Mammary epithelial cell (primary cell): ENCODE results near the gene FBXW10.
"Not testable (repeated sequence)": the region's sequence is repeated elsewhere in the genome, so short reads cannot be mapped to it uniquely, and the experiment has no call there.

Experiments
- EZH2 ChIP-seq: IDR thresholded peaks from 2 replicates; pipeline ENCODE4 v1.6.1; 2012; ENCODE audit warnings: low read length, inconsistent platforms, borderline replicate concordance
- TF ChIP-seq, protein P1 (sequence below), 2 donors: IDR thresholded peaks in 1 of 2; conservative IDR thresholded peaks in 1 of 2; 2 replicates each; pipeline ENCODE4 v1.5.1; 2011 to 2012; ENCODE audit warnings: inconsistent platforms in 2 of 2, low read length in 2 of 2, mild to moderate bottlenecking in 2 of 2, control low read depth in 1 of 2, low read depth in 1 of 2; ENCODE audit not compliant: insufficient read depth in 1 of 2; ENCODE audit errors: extremely low read depth in 1 of 2

DNA sequence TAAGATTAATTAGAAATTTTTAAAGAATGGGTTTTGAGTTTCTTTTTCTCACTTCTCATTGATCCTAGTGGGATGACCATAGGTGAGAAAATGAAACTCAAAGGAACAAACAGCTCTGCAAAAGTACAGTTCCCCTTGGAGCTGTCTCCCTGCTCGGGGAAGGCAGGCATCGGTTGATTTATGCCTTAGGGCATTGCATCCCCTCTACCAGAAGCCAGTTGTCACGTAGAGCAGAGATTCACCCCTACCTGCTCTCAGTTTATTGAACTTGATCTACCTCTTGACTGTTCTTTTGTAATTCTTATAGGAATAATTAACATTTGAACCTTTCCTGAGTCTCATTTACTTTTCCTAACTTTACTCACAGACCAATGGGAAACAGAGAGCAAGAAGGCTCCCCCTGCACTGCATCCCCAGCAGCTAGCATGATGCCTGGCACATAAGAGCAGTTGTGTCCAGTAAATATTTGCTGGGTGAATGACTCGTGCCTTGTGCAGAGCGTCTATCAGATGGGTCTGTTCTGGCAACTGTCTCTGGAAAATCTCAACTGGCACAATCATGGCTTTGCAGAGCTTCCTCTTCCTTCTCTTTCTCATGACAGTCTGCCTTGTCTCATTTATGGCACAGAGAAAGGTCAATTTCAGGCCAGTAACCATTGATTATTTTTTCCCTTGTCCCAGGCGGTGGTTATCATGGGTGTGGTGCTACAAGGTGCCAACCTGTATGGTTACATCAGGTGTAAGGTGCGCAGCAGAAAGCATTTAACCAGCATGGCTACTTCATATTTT, 59.8 kb downstream of the FBXW10 start:
- TF ChIP-seq, protein P1, sequence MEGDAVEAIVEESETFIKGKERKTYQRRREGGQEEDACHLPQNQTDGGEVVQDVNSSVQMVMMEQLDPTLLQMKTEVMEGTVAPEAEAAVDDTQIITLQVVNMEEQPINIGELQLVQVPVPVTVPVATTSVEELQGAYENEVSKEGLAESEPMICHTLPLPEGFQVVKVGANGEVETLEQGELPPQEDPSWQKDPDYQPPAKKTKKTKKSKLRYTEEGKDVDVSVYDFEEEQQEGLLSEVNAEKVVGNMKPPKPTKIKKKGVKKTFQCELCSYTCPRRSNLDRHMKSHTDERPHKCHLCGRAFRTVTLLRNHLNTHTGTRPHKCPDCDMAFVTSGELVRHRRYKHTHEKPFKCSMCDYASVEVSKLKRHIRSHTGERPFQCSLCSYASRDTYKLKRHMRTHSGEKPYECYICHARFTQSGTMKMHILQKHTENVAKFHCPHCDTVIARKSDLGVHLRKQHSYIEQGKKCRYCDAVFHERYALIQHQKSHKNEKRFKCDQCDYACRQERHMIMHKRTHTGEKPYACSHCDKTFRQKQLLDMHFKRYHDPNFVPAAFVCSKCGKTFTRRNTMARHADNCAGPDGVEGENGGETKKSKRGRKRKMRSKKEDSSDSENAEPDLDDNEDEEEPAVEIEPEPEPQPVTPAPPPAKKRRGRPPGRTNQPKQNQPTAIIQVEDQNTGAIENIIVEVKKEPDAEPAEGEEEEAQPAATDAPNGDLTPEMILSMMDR (conservative IDR thresholded peaks at IDR 0.05 in 1 of 2, IDR thresholded peaks at IDR 0.05 in 1 of 2; ENCODE audit: extremely low read depth in 1 of 2, insufficient read depth in 1 of 2, low read depth in 1 of 2, low read length in 2 of 2): not testable (repeated sequence)
- TF ChIP-seq EZH2: not testable (repeated sequence)
